Endothelial cell of umbilical vein (primary cell): Measurements from ENCODE around the gene LIN7B. TPM values are rescaled to one million over a fixed set of nuclear protein-coding genes. Genes with fewer than 3 reads are reported as not detected.

Experiments
- BruUV-seq: library from RNA; stranded (reverse); fragments of 400-500 nt; replicated peaks from 2 replicates; lab custom pipeline; 2021; lab: Mats Ljungman, UMichigan
- CTCF ChIA-PET: fragments of 300-600, 350-600 bp; sonication (Branson Sonifier 250); formaldehyde crosslinking; loops from one replicate; lab custom pipeline; 2021; ENCODE audit warnings: antibody characterized with exemption, inconsistent platforms; lab: Charles Lee
- POLR2A ChIA-PET: fragments of 300-600, 350-600 bp; sonication (Branson Sonifier 250); formaldehyde crosslinking; loops from one replicate; lab custom pipeline; 2021; ENCODE audit warnings: antibody characterized with exemption, inconsistent platforms; lab: Charles Lee
- DNase-seq: peaks from one replicate; pipeline ENCODE4 v3.0.0-alpha.2; 2011; ENCODE audit warnings: low read depth, low spot score
- FAIRE-seq: peaks from 2 replicates; lab custom pipeline; 2011; peaks lifted over from hg19 to GRCh38; lab: Jason Lieb, UNC
- H2AFZ ChIP-seq: 2 replicates; pipeline ENCODE4 v1.6.0; 2012; ENCODE audit warnings: low read depth, low read length, control low read depth, inconsistent platforms
- H3K27ac ChIP-seq: 2 replicates; pipeline ENCODE4 v1.5.1; 2011; ENCODE audit warnings: low read depth, mild to moderate bottlenecking, control low read depth, low read length, moderate library complexity; ENCODE audit not compliant: insufficient read depth
- H3K27me3 ChIP-seq, 2 experiments: 2 replicates each; pipeline versions ENCODE4 v1.6.0 to v1.6.1; 2011; ENCODE audit warnings: low read length in 2 of 2, mixed read lengths in 1 of 2; ENCODE audit not compliant: control insufficient read depth in 2 of 2, insufficient read depth in 2 of 2
- H3K36me3 ChIP-seq, 2 experiments: 2 replicates in 1 of 2; 3 replicates in 1 of 2; pipeline ENCODE4 v1.5.1; 2011; ENCODE audit warnings: low read length in 2 of 2, mild to moderate bottlenecking in 1 of 2, moderate library complexity in 1 of 2; ENCODE audit not compliant: control insufficient read depth in 2 of 2, insufficient read depth in 2 of 2; ENCODE audit errors: extremely low read depth in 1 of 2
- H3K4me1 ChIP-seq: 3 replicates; pipeline ENCODE4 v1.5.1; 2011; ENCODE audit warnings: mild to moderate bottlenecking, low read length; ENCODE audit not compliant: control insufficient read depth, insufficient read depth; ENCODE audit errors: extremely low read depth
- H3K4me2 ChIP-seq: 2 replicates; pipeline ENCODE4 v1.6.1; 2011; ENCODE audit warnings: low read length, control low read depth, mixed read lengths; ENCODE audit not compliant: insufficient read depth
- H3K4me3 ChIP-seq, 3 experiments: fragments of 200-600 bp in 1 of 3; sonication (generic), shearing (Covaris generic) in 1 of 3; replicated peaks in 1 of 3; 2 replicates each; pipeline ENCODE4 v1.5.1; 2011 to 2016; ENCODE audit warnings: control low read depth in 3 of 3, low read length in 3 of 3, mild to moderate bottlenecking in 2 of 3, inconsistent platforms in 1 of 3, low read depth in 1 of 3, moderate library complexity in 1 of 3; ENCODE audit not compliant: insufficient read depth in 1 of 3
- H3K79me2 ChIP-seq: 2 replicates; pipeline ENCODE4 v1.6.0; 2012; ENCODE audit warnings: low read length, inconsistent platforms; ENCODE audit not compliant: control insufficient read depth, insufficient read depth
- H3K9ac ChIP-seq: replicated peaks from 2 replicates; pipeline ENCODE3; 2011; ENCODE audit warnings: low read length, control low read depth; ENCODE audit not compliant: insufficient read depth; ENCODE audit errors: extremely low read depth
- H3K9me1 ChIP-seq: replicated peaks from 3 replicates; pipeline ENCODE4 v1.6.0; 2011; ENCODE audit warnings: mild to moderate bottlenecking, low read length; ENCODE audit not compliant: control insufficient read depth, insufficient read depth; ENCODE audit errors: extremely low read depth
- H3K9me3 ChIP-seq: replicated peaks from 2 replicates; pipeline ENCODE4 v1.5.1; 2012; ENCODE audit warnings: low read length, inconsistent platforms; ENCODE audit not compliant: control insufficient read depth, insufficient read depth
- H4K20me1 ChIP-seq: replicated peaks from 2 replicates; pipeline ENCODE3; 2011; ENCODE audit warnings: mild to moderate bottlenecking, low read length; ENCODE audit not compliant: control insufficient read depth, insufficient read depth; ENCODE audit errors: extremely low read depth
- EZH2 ChIP-seq: IDR thresholded peaks from 2 replicates; pipeline ENCODE4 v1.6.1; 2012; ENCODE audit warnings: borderline replicate concordance, low read depth, mild to moderate bottlenecking, moderate library complexity, low read length, inconsistent platforms; ENCODE audit not compliant: severe bottlenecking
- FOS ChIP-seq: IDR thresholded peaks from 2 replicates; pipeline ENCODE4 v1.6.1; 2011; ENCODE audit warnings: mild to moderate bottlenecking, low read length, moderate library complexity, borderline replicate concordance; ENCODE audit not compliant: insufficient read depth
- GATA2 ChIP-seq: IDR thresholded peaks from 2 replicates; pipeline ENCODE4 v1.7.0; 2011; ENCODE audit warnings: low read depth, mild to moderate bottlenecking, moderate library complexity, mixed read lengths, low read length; ENCODE audit not compliant: insufficient read length, insufficient read depth
- JUN ChIP-seq: IDR thresholded peaks from 2 replicates; pipeline ENCODE4 v1.6.1; 2011; ENCODE audit warnings: borderline replicate concordance, low read depth; ENCODE audit not compliant: insufficient read length, insufficient read depth
- MYC ChIP-seq: IDR thresholded peaks from one replicate; pipeline ENCODE4 v1.6.1; 2011; ENCODE audit warnings: mild to moderate bottlenecking, low read depth, low read length
- POLR2A ChIP-seq: IDR thresholded peaks from 2 replicates; pipeline ENCODE4 v1.6.1; 2012; ENCODE audit warnings: low read depth, mild to moderate bottlenecking, control low read depth, low read length
- POLR2AphosphoS5 ChIP-seq: IDR thresholded peaks from 2 replicates; pipeline ENCODE4 v1.6.1; 2012; ENCODE audit warnings: low read depth, mild to moderate bottlenecking, control low read depth, low read length, moderate library complexity; ENCODE audit not compliant: insufficient read depth
- dilution Hi-C: fragments of 300-500 bp; cut with MboI; formaldehyde crosslinking; loops from one replicate; pipeline ENCODE4 v1.15.0; 2019; ENCODE audit warnings: low sequenced_read_pairs; ENCODE audit not compliant: extremely low pct_ligation_motif_present
- intact Hi-C: fragments of 100-400 bp; cut with micrococcal nuclease; formaldehyde crosslinking; loops from one replicate; pipeline ENCODE4 v1.10.0; 2022
- polyA plus RNA-seq, 4 experiments: library from polyadenylated mRNA; depleted of rRNA in 3 of 4; stranded (reverse) in 3 of 4; unstranded in 1 of 4; fragments of >200 nt; gene quantifications; 2 replicates each; pipeline versions ENCODE4 v1.2.1 to v1.2.3, GENCODE V29; 2011 to 2012; ENCODE audit warnings: missing spikeins in 1 of 4
- total RNA-seq: library from RNA; stranded (reverse); gene quantifications from 2 replicates; pipeline ENCODE4 v1.2.3, GENCODE V29; 2021
- TF ChIP-seq, protein P1 (sequence below): IDR thresholded peaks from 2 replicates; pipeline ENCODE4 v1.6.1; 2011; ENCODE audit not compliant: insufficient read depth, insufficient read length
- TF ChIP-seq, protein P2 (sequence below), 2 donors: IDR thresholded peaks; 1 replicate in 1 of 2; 2 replicates in 1 of 2; pipeline ENCODE4 v1.5.1; 2011; ENCODE audit warnings: low read length in 2 of 2, mild to moderate bottlenecking in 2 of 2, moderate library complexity in 2 of 2, control low read depth in 1 of 2, inconsistent platforms in 1 of 2, low read depth in 1 of 2; ENCODE audit not compliant: insufficient read depth in 1 of 2; ENCODE audit errors: extremely low read depth in 1 of 2

Gene LIN7B
- total and polyA plus RNA-seq, 2 donors (not counting 3 experiments of a cell fraction or from before 2014, with no cell fraction given) = 2.2 to 4.2 TPM

DNA sequence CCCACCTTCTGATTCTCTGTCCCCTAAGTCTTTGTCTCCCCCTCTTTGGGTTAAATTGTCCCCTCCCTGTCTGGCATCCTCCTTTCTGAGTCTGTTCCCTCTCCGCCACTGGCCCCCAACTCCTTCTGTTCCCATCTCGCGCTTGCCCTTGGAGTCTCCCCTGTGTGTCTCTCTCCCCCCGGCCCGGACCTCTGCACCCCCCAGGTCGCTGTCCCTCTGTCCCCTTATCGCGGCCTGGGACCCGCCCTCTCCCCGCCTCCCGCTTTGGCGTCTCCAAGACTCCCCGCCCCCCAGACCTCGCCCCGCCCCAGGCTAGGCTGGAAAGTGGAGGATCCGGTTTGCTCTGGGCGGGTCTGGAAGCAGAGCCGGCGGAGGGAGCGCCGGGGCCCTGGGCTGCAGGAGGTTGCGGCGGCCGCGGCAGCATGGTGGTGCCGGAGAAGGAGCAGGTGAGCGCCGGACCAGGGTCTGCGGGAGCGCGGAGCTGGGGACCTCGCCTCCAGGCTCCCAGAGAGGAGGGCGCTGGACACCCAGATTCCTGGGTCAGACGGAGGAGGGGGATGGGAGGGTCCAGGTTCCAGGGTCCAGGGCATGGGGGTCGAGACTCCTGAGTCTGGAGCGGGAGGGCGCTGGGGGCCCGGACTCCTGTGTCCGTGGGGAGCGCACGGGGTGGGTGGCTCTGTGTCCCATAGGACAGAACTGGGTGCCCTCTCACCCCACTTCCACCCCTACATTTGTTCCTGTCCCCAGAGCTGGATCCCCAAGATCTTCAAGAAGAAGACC lies 43.5 kb downstream of the LIN7B start, which contains the start of gene TRPM4:
Gene TRPM4, plus strand, starts transcription at position 348 of the 780 bp plus-strand sequence. Its CDS starts 75 bp downstream, at position 423.
- CTCF ChIA-PET = interaction anchor here (1.0 to 3.6 kb wide), 2 partner anchors 11 to 41 kb away, joined by 3 to 15 read pairs; no protein-coding TSS in a partner anchor
- H3K27me3 ChIP-seq = peaks cover 0 to 2% of the 10 kb centered on the region in 2 experiments
- H3K4me1 ChIP-seq = peaks cover 8% of the 10 kb centered on the region
- H2AFZ ChIP-seq = peak within 1 kb of the TSS; percentile 92
- peak within 1 kb of the TSS; percentile 8 for H3K27ac ChIP-seq
- POLR2A ChIA-PET = no interaction called here
- intact Hi-C loops (loop anchor here (1.0 to 10.0 kb wide), 2 partner anchors 8 to 163 kb away; partner anchors contain the start of genes GYS1 and RUVBL2), dilution Hi-C loops (no loop called here)
- no peaks in the 10 kb centered on the region for H3K36me3 ChIP-seq
- no peaks in the 10 kb centered on the region for H3K79me2 ChIP-seq
- no peaks in the 10 kb centered on the region for H3K9me3 ChIP-seq
- no peaks in the 10 kb centered on the region for H3K9me1 ChIP-seq
- peak within 1 kb of the TSS; percentile 79 to 89 (median 88) for H3K4me3 ChIP-seq
- TF ChIP-seq MYC = no peak
- peak; percentile 69 for TF ChIP-seq POLR2AphosphoS5
- TF ChIP-seq FOS = no peak
- TF ChIP-seq GATA2 = no peak
- peak; percentile 77 for TF ChIP-seq POLR2A
- TF ChIP-seq JUN = no peak
- TF ChIP-seq, protein P1, sequence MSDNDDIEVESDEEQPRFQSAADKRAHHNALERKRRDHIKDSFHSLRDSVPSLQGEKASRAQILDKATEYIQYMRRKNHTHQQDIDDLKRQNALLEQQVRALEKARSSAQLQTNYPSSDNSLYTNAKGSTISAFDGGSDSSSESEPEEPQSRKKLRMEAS = no peak
- TF ChIP-seq, protein P2, sequence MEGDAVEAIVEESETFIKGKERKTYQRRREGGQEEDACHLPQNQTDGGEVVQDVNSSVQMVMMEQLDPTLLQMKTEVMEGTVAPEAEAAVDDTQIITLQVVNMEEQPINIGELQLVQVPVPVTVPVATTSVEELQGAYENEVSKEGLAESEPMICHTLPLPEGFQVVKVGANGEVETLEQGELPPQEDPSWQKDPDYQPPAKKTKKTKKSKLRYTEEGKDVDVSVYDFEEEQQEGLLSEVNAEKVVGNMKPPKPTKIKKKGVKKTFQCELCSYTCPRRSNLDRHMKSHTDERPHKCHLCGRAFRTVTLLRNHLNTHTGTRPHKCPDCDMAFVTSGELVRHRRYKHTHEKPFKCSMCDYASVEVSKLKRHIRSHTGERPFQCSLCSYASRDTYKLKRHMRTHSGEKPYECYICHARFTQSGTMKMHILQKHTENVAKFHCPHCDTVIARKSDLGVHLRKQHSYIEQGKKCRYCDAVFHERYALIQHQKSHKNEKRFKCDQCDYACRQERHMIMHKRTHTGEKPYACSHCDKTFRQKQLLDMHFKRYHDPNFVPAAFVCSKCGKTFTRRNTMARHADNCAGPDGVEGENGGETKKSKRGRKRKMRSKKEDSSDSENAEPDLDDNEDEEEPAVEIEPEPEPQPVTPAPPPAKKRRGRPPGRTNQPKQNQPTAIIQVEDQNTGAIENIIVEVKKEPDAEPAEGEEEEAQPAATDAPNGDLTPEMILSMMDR (IDR thresholded peaks at IDR 0.05; ENCODE audit: extremely low read depth in 1 of 2, insufficient read depth in 1 of 2, low read depth in 1 of 2, low read length in 2 of 2) = no peak
- TF ChIP-seq EZH2 = no peak
- DNase-seq = peak; percentile 73
- peak; percentile 92 for FAIRE-seq
- no peaks in the 10 kb centered on the region for H4K20me1 ChIP-seq
- H3K9ac ChIP-seq = peak within 1 kb of the TSS; percentile 61
- H3K4me2 ChIP-seq = peak within 1 kb of the TSS; percentile 60
- BruUV-seq = no TSS peak
